ENCODE data around the gene MRTFA.

MRTFA gene

DNA sequence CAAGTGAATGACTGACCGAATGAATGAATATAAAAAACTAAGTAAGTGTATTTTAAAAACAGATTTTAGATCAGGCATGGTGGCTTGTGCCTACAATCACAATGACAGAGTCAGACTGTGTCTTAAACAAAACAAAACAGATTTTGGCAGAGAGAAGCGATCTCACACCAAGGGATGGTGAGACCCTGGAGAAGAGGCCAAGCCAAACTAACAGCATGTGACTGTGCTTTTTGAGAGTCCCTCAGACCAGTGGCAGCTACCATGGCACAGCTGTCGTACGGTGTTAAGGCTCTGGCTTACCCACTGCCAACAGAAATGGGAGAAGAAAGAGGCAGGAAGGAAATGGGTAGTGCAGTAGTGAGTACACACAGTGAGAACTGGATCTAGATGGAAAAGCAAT lies 205.5 kb downstream of the MRTFA start:
- DNase-seq (ENCODE audit: low read depth), result no peak
- H3K4me3 ChIP-seq (ENCODE audit: control insufficient read depth, low read depth, low read length), result no peak overlapping the region
- no peak for TF ChIP-seq CTCF (conservative IDR thresholded peaks at IDR 0.05; ENCODE audit: control insufficient read depth, insufficient read depth, low read depth, low read length)

DNA sequence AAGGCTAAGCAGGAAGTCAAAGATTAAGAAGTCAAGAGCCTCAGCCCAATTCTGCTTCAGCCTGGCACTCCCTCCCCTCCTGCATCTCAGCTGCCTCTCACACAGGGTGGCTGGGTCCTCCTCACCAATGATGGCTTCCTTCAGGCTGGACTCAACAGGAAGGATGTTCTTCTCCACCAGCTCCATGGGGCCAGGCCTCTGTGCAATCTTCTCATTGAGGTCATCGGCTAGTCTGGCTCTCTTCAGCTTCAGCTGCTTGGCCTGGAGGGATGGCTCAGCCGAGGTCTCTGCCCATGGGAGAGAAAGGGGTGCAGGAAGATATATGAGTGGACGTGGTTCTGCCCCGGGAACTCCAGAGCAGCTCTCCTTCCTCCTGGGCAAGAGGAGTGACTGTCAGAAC lies 207.0 kb downstream of the MRTFA start:
- TF ChIP-seq CTCF (conservative IDR thresholded peaks at IDR 0.05; ENCODE audit: control insufficient read depth, insufficient read depth, low read depth, low read length), result no peak
- no peak for DNase-seq (ENCODE audit: low read depth)
- no peak overlapping the region for H3K4me3 ChIP-seq (ENCODE audit: control insufficient read depth, low read depth, low read length)

GRCh38 chr22:40428796-40429195 lies 207.7 kb downstream of the MRTFA start:
- no peak for TF ChIP-seq CTCF (conservative IDR thresholded peaks at IDR 0.05; ENCODE audit: control insufficient read depth, insufficient read depth, low read depth, low read length)
- no peak for DNase-seq (ENCODE audit: low read depth)
- no peak overlapping the region for H3K4me3 ChIP-seq (ENCODE audit: control insufficient read depth, low read depth, low read length)

- TF ChIP-seq CTCF (conservative IDR thresholded peaks at IDR 0.05; ENCODE audit: control insufficient read depth, insufficient read depth, low read depth, low read length), result no peak
Measured at GRCh38 chr22:40426594-40427333, 209.8 kb downstream of the MRTFA start.

GRCh38 chr22:40425082-40425481 lies 211.4 kb downstream of the MRTFA start:
- no peak for DNase-seq (ENCODE audit: low read depth)
- no peak for TF ChIP-seq CTCF (conservative IDR thresholded peaks at IDR 0.05; ENCODE audit: control insufficient read depth, insufficient read depth, low read depth, low read length)
- no peak overlapping the region for H3K4me3 ChIP-seq (ENCODE audit: control insufficient read depth, low read depth, low read length)

More at GRCh38 chr22:40426594-40427333, 209.8 kb downstream of the MRTFA start:
- DNase-seq (ENCODE audit: low read depth), result peak; percentile 63
- no peak overlapping the region for H3K4me3 ChIP-seq (ENCODE audit: control insufficient read depth, low read depth, low read length)

DNA sequence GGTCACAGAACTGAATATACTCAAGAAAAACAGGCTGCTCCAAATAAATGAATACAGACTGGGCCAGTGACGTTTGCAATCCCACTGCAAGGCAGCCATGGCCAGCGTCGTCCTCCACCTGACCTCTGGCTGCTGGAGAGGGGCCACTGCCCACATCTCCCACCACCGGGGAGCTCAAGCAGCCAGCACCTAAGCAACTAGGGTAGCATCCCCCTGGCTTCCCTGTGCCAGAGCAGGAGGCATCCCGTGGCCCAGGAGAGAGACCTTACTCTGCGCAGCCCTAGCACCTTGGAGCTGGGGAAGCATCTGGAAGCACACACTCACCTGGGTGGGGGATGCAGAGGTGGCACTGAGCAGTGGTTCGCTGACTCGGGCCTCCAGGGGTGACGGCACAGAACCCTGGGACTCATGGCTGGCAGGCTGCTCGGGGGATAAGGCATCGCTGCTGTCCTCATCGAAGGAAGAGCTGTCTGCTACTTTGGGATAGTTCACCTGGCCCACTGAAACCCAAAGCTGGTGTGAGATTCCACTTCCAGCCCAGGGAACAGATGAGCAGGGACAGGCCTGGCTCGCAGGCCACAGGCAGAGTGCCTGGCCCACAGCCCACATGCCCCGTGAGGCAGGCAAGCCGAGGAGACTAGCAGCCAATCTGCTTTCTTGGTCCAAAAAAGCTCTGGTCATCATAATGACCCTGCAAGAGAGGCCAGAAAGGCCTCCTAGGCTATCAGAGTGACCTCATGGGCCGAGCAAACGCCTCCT lies 212.5 kb downstream of the MRTFA start:
- no peak overlapping the region for H3K4me3 ChIP-seq (ENCODE audit: control insufficient read depth, low read depth, low read length)
- no peak for TF ChIP-seq CTCF (conservative IDR thresholded peaks at IDR 0.05; ENCODE audit: control insufficient read depth, insufficient read depth, low read depth, low read length)

More for the DNA sequence above, 212.5 kb downstream of the MRTFA start:
- DNase-seq (ENCODE audit: low read depth), result no peak
